M059J (cell line): ENCODE measurements around the gene SPATA46. TPM values are rescaled to one million over a fixed set of nuclear protein-coding genes. Genes with fewer than 3 reads are reported as not detected.

ENCODE experiments used
- total RNA-seq: library from RNA; depleted of rRNA; stranded (reverse); fragments of >200 nt; shearing (Covaris generic); gene quantifications from 2 replicates; pipeline ENCODE4 v1.2.3, GENCODE V29; 2014; rRNA removed

The SPATA46 gene
- total RNA-seq, 1 experiment from 2014 or later, result not detected

Other genes starting within 250 kb of the SPATA46 start
- 2.2 and 2.6 TPM in 2 replicates for gene C1orf226, start 4.9 kb upstream of the SPATA46 start, total RNA-seq
- gene SH2D1B, start 35.3 kb upstream of the SPATA46 start, total RNA-seq, result 0.05 and 0.71 TPM in 2 replicates
- gene UHMK1, start 121.0 kb upstream of the SPATA46 start, total RNA-seq, result 75.2 and 113 TPM in 2 replicates
- gene UAP1, start 184.9 kb upstream of the SPATA46 start, total RNA-seq, result 112 and 137 TPM in 2 replicates